Fibroblast of lung (primary cell): Measurements from ENCODE around the gene ARRDC2. TPM values are rescaled to one million over a fixed set of nuclear protein-coding genes. Genes with fewer than 3 reads are reported as not detected.
"Not testable (repeated sequence)": the region's sequence is repeated elsewhere in the genome, so short reads cannot be mapped to it uniquely, and the experiment has no call there.

Experiments
- DNase-seq, 2 donors: peaks; one replicate each; pipeline versions ENCODE4 v3.0.0 to v3.0.0-alpha.2; 2010; ENCODE audit warnings: low read depth in 2 of 2
- H2AFZ ChIP-seq: 2 replicates; pipeline ENCODE4 v1.5.1; 2012; ENCODE audit warnings: low read length, control low read depth, inconsistent platforms
- H3K27ac ChIP-seq: 2 replicates; pipeline ENCODE4 v1.5.1; 2011; ENCODE audit warnings: low read length, control low read depth; ENCODE audit not compliant: insufficient read depth
- H3K27me3 ChIP-seq: 2 replicates; pipeline ENCODE4 v1.5.1; 2011; ENCODE audit warnings: mild to moderate bottlenecking, low read length; ENCODE audit not compliant: control insufficient read depth, insufficient read depth
- H3K36me3 ChIP-seq: 2 replicates; pipeline ENCODE4 v1.5.1; 2011; ENCODE audit warnings: low read length; ENCODE audit not compliant: control insufficient read depth, insufficient read depth
- H3K4me1 ChIP-seq: 2 replicates; pipeline ENCODE4 v1.5.1; 2011; ENCODE audit warnings: low read length; ENCODE audit not compliant: control insufficient read depth, insufficient read depth; ENCODE audit errors: extremely low read depth
- H3K4me2 ChIP-seq: 2 replicates; pipeline ENCODE4 v1.5.1; 2011; ENCODE audit warnings: low read length, control low read depth; ENCODE audit not compliant: insufficient read depth; ENCODE audit errors: extremely low read depth
- H3K4me3 ChIP-seq, 4 experiments: fragments of 200-600 bp in 1 of 4; sonication (generic) in 1 of 4; replicated peaks in 1 of 4; 2 replicates each; pipeline ENCODE4 v1.5.1; 2011 to 2016; ENCODE audit warnings: low read length in 4 of 4, low read depth in 3 of 4, mild to moderate bottlenecking in 3 of 4, control low read depth in 2 of 4, inconsistent platforms in 1 of 4, mixed read lengths in 1 of 4; ENCODE audit not compliant: insufficient read depth in 1 of 4; ENCODE audit errors: control extremely low read depth in 1 of 4
- H3K79me2 ChIP-seq: 2 replicates; pipeline ENCODE4 v1.5.1; 2012; ENCODE audit warnings: mild to moderate bottlenecking, low read length, inconsistent platforms; ENCODE audit not compliant: control insufficient read depth, insufficient read depth
- H3K9ac ChIP-seq: 2 replicates; pipeline ENCODE4 v1.5.1; 2011; ENCODE audit warnings: mild to moderate bottlenecking, low read length, control low read depth; ENCODE audit not compliant: insufficient read depth
- H3K9me3 ChIP-seq: 2 replicates; pipeline ENCODE4 v1.5.1; 2012; ENCODE audit warnings: low read depth, low read length; ENCODE audit not compliant: control insufficient read depth, insufficient read depth
- H4K20me1 ChIP-seq: 2 replicates; pipeline ENCODE4 v1.5.1; 2011; ENCODE audit warnings: low read length; ENCODE audit not compliant: control insufficient read depth, insufficient read depth; ENCODE audit errors: extremely low read depth
- CTCF ChIP-seq, 2 donors: IDR thresholded peaks in 1 of 2; conservative IDR thresholded peaks in 1 of 2; 1 replicate in 1 of 2; 2 replicates in 1 of 2; pipeline ENCODE4 v1.5.1; 2011 to 2012; ENCODE audit warnings: low read length in 2 of 2, control low read depth in 1 of 2, inconsistent platforms in 1 of 2, low read depth in 1 of 2, mild to moderate bottlenecking in 1 of 2
- EZH2 ChIP-seq: IDR thresholded peaks from 2 replicates; pipeline ENCODE4 v1.5.1; 2012; ENCODE audit warnings: low read length, control low read depth, mild to moderate bottlenecking; ENCODE audit errors: missing control alignments
- polyA plus RNA-seq, 2 donors: library from polyadenylated mRNA; depleted of rRNA in 1 of 2; stranded (reverse) in 1 of 2; unstranded in 1 of 2; fragments of >200 nt; gene quantifications; 2 replicates each; pipeline ENCODE4 v1.2.1, GENCODE V29; 2011 to 2012; ENCODE audit warnings: missing spikeins in 1 of 2
- total RNA-seq: library from RNA; depleted of rRNA; stranded (reverse); fragments of >200 nt; gene quantifications from 2 replicates; pipeline ENCODE4 v1.2.1, GENCODE V29; 2014

ARRDC2 gene
- total and polyA plus RNA-seq, 2 donors (not counting 1 experiment from before 2014, with no cell fraction given) = 3.0 to 9.1 TPM

- no peak for DNase-seq
- Histone ChIP-seq H3K79me2 (no peaks in the 10 kb centered on the region), H4K20me1 (no peaks in the 10 kb centered on the region), H3K27ac (no peak overlapping the region), H3K4me1 (peaks cover 2% of the 10 kb centered on the region), H3K36me3 (no peaks in the 10 kb centered on the region), H3K4me2 (peak overlapping the region; percentile 70), H3K9ac (peak overlapping the region; percentile 74), H3K4me3 (peak overlapping the region; percentile 48 to 69 (median 57)), H2AFZ (no peak overlapping the region), H3K9me3 (no peaks in the 10 kb centered on the region), H3K27me3 (no peaks in the 10 kb centered on the region)
- no peak for TF ChIP-seq EZH2
- no peak for TF ChIP-seq CTCF (conservative IDR thresholded peaks at IDR 0.05 in 1 of 2, IDR thresholded peaks at IDR 0.05 in 1 of 2; ENCODE audit: low read depth in 1 of 2, low read length in 2 of 2)
These were observed 6.1 kb upstream of the ARRDC2 start for GRCh38 chr19:18001777-18002345.

- Histone ChIP-seq H3K36me3 (no peaks in the 10 kb centered on the region), H3K4me3 (peak overlapping the region in 1 of 4 experiments; percentile 69), H2AFZ (no peak overlapping the region), H3K27ac (no peak overlapping the region), H4K20me1 (no peaks in the 10 kb centered on the region), H3K9ac (no peak overlapping the region), H3K4me2 (no peak overlapping the region), H3K9me3 (no peaks in the 10 kb centered on the region), H3K27me3 (no peaks in the 10 kb centered on the region), H3K79me2 (no peaks in the 10 kb centered on the region), H3K4me1 (peaks cover 2% of the 10 kb centered on the region)
- TF ChIP-seq EZH2 (no peak), CTCF (conservative IDR thresholded peaks at IDR 0.05 in 1 of 2, IDR thresholded peaks at IDR 0.05 in 1 of 2; ENCODE audit: low read depth in 1 of 2, low read length in 2 of 2) (no peak)
- no peak for DNase-seq
These were observed 5.6 kb upstream of the ARRDC2 start for GRCh38 chr19:18002347-18002850.

DNA sequence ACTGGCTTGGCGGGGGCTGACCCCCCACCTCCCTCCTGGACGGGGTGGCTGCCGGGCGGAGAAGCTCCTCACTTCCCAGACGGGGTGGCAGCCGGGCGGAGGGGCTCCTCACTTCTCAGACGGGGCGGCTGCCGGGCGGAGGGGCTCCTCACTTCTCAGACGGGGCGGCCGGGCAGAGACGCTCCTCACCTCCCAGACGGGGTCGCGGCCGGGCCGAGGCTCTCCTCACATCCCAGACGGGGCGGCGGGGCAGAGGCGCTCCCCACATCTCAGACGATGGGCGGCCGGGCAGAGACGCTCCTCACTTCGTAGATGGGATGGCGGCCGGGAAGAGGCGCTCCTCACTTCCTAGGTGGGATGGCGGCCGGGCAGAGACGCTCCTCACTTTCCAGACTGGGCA, 2.2 kb upstream of the ARRDC2 start:
- not testable (repeated sequence) for H3K36me3 ChIP-seq, H3K27ac ChIP-seq, H3K4me2 ChIP-seq, H4K20me1 ChIP-seq, H3K4me3 ChIP-seq, DNase-seq, H3K4me1 ChIP-seq, H3K79me2 ChIP-seq, H3K9ac ChIP-seq, H2AFZ ChIP-seq, H3K27me3 ChIP-seq, H3K9me3 ChIP-seq
